HL-60 (cell line): ENCODE data around the gene TRIO.
A peak's percentile ranks its signal among the peaks of the same experiment; 100 is the strongest.

Source experiments
- DNase-seq, 2 experiments: peaks; one replicate each; pipeline ENCODE4 v3.0.0-alpha.2; 2010 to 2020; ENCODE audit warnings: low read depth in 1 of 2, low spot score in 1 of 2
- H3K27ac ChIP-seq: fragments of 250-450 bp; sonication (Bioruptor Pico); replicated peaks from 2 replicates; pipeline ENCODE4 v1.5.1; 2020; ENCODE audit warnings: mild to moderate bottlenecking, moderate library complexity
- H3K27me3 ChIP-seq: fragments of 250-450 bp; sonication (Bioruptor Pico); 2 replicates; pipeline ENCODE4 v1.5.1; 2021; ENCODE audit warnings: mild to moderate bottlenecking, moderate library complexity; ENCODE audit not compliant: insufficient read depth, poor library complexity, severe bottlenecking
- H3K4me3 ChIP-seq: replicated peaks from 2 replicates; pipeline ENCODE4 v1.5.1; 2011; ENCODE audit warnings: mild to moderate bottlenecking, control low read depth, low read length; ENCODE audit not compliant: insufficient read depth
- GABPA ChIP-seq: IDR thresholded peaks from 2 replicates; pipeline ENCODE4 v1.6.1; 2012; ENCODE audit warnings: low read depth
- POLR2AphosphoS5 ChIP-seq: IDR thresholded peaks from 2 replicates; pipeline ENCODE4 v1.6.1; 2012; ENCODE audit warnings: low read depth
- REST ChIP-seq: IDR thresholded peaks from 2 replicates; pipeline ENCODE4 v1.6.1; 2012; ENCODE audit warnings: low read depth; ENCODE audit not compliant: insufficient replicate concordance
- SPI1 ChIP-seq: IDR thresholded peaks from 2 replicates; pipeline ENCODE4 v1.6.1; 2012; ENCODE audit warnings: low read depth, mild to moderate bottlenecking, borderline replicate concordance
- TF ChIP-seq, protein P1 (sequence below): IDR thresholded peaks from one replicate; pipeline ENCODE4 v1.5.1; 2011; ENCODE audit warnings: low read length, control low read depth, inconsistent platforms; ENCODE audit not compliant: insufficient read depth

The TRIO gene

GRCh38 chr5:14138608-14139540, 4.3 kb upstream of the TRIO start:
- TF ChIP-seq GABPA (no peak), SPI1 (no peak)
- TF ChIP-seq, protein P1, sequence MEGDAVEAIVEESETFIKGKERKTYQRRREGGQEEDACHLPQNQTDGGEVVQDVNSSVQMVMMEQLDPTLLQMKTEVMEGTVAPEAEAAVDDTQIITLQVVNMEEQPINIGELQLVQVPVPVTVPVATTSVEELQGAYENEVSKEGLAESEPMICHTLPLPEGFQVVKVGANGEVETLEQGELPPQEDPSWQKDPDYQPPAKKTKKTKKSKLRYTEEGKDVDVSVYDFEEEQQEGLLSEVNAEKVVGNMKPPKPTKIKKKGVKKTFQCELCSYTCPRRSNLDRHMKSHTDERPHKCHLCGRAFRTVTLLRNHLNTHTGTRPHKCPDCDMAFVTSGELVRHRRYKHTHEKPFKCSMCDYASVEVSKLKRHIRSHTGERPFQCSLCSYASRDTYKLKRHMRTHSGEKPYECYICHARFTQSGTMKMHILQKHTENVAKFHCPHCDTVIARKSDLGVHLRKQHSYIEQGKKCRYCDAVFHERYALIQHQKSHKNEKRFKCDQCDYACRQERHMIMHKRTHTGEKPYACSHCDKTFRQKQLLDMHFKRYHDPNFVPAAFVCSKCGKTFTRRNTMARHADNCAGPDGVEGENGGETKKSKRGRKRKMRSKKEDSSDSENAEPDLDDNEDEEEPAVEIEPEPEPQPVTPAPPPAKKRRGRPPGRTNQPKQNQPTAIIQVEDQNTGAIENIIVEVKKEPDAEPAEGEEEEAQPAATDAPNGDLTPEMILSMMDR = no peak
- Histone ChIP-seq H3K27ac (no peak overlapping the region), H3K27me3 (no peaks in the 10 kb centered on the region), H3K4me3 (no peak overlapping the region)
- DNase-seq = no peak

DNA sequence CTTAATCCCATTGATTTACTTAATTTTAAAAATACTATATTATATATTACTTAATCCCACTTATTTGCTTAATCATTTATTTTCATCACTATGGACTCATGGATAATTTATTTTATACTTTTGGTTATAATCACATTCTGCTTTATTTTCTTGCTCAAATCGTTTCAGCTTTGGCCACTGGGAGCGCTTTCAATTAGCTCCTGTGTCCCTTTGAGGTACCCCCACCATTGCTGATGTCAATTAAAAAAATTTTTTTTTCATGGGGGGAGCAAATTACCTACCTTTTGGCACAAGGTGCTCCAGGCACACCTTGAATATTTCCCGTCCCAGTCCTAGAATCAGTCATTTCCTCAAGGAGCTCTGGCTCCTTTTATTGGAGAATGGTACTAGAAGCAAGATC, 1.4 kb upstream of the TRIO start:
- no peak for DNase-seq
- H3K4me3 ChIP-seq = no peak overlapping the region
- H3K27ac ChIP-seq = no peak overlapping the region
- no peak for TF ChIP-seq REST
- no peak for TF ChIP-seq SPI1
- no peak for TF ChIP-seq POLR2AphosphoS5
- no peak for TF ChIP-seq GABPA
- TF ChIP-seq, protein P1 = no peak
- H3K27me3 ChIP-seq = no peaks in the 10 kb centered on the region

DNA sequence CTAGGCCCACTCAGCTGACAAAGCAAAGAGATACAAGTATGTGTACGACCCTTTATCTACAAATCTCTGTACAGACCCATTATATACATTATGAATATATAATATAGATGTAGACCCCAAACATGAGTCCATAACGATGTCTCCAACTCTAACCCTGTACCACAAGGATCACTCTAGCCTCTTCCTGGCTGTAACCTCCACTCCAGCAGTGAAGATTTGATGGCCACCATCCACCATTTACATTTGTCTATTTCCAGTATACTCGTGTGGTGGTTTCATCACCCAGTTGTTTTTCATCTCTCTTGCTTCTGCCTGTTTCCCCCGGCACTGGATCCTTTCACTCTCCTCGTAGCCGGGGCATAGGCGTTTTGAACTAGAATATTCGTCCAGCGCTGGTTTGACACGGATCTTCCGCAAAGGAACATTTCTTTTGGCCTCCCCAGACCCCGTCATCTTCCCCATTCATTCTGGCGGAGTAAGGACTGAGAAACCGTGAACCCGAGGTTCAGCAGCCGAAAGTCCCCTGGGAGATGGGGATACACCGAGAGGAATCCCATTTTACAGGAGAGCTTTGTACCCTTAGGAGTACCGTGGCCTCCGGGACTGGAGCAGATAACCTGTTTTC, 828 bp upstream of the TRIO start:
- TF ChIP-seq SPI1 (no peak), REST (no peak), GABPA (no peak), POLR2AphosphoS5 (no peak)
- TF ChIP-seq, protein P1 = no peak
- H3K4me3 ChIP-seq = no peak overlapping the region; the same call in 1 of the 2 replicates
- DNase-seq = peak in 1 of 2 experiments; percentile 5
- no peaks in the 10 kb centered on the region for H3K27me3 ChIP-seq
- no peak overlapping the region for H3K27ac ChIP-seq
